CD4-positive, alpha-beta T cell treated with Interleukin-6 at 100 ng/mL for 8 hours (primary cell): ENCODE data around the gene SYT14.
"Not testable (repeated sequence)": the region's sequence is repeated elsewhere in the genome, so short reads cannot be mapped to it uniquely, and the experiment has no call there.

Experiments used
- DNase-seq: peaks from one replicate; pipeline ENCODE4 v3.0.0-alpha.2; 2020; ENCODE audit warnings: mixed read lengths, low spot score

Gene SYT14

DNA sequence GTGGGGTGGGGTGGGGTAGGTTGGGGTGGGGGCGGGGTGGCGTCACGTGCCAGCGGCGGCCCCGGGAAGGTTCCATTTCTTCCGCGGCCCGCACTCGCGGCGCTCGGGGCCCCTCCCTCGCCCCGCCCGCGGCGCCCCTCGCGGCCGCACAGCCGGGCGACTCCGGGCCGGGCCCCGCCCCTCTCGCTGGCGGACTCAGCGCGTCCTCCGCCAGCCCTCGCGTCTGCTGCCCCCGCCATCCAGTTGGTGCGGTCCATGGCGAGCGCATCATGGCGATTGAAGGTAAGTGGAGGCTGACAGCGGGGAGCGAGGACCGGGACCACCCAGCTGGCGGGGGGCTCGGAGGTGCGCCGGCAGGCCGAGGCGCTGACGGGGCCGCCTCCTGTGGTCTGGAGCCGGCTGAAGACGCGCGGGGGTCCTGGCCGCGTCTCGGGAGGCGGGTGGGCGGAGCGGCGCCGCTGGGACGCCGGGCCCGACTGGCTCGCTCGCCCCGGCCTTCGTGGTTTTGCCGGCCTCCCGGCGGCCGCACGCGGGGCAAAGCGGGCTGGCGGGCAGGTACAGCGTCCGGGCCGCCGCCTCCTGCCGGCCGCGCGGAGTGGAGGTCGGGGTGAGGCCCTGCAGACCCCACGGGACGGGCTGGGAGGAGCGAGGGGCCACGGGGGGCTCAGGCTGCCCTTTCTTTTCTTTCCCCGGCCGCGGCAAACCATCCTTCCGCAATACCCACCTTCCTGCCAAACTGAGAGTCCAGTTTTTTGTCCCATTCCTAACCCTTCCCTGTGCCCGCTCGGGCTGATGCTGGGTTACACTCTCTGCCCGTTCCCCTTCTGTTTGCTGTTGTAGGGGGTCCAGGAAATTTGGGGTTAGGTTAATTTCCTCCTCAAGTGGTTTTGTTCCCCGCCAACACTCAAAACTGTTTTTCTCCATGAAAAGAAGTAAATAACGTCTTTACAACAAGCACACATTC is at the start of gene SYT14:
Gene SYT14, plus strand, starts transcription at position 222 of the 964 bp plus-strand sequence. Its CDS starts 48 bp downstream, at position 270.
- DNase-seq, result no peak

GRCh38 chr1:209888291-209889076 is 49.5 kb upstream of the SYT14 start:
- DNase-seq, result not testable (repeated sequence)

DNA sequence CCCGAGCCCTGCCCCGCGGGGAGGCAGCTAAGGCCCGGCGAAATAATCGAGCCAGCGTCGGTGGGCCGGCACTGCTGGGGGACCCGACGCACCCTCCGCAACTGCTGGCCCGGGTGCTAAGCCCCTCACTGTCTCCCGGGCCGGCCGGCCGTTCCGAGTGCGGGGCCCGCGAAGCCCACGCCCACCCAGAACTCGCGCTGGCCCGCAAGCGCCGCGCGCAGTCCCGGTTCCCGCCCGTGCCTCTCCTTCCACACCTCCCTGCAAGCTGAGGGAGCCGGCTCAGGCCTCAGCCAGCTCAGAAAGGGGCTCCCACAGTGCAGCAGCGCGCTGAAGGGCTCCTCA is 49.0 kb upstream of the SYT14 start:
- DNase-seq, result no peak

- no peak for DNase-seq
Observed at GRCh38 chr1:209890641-209891330, 47.2 kb upstream of the SYT14 start.

DNA sequence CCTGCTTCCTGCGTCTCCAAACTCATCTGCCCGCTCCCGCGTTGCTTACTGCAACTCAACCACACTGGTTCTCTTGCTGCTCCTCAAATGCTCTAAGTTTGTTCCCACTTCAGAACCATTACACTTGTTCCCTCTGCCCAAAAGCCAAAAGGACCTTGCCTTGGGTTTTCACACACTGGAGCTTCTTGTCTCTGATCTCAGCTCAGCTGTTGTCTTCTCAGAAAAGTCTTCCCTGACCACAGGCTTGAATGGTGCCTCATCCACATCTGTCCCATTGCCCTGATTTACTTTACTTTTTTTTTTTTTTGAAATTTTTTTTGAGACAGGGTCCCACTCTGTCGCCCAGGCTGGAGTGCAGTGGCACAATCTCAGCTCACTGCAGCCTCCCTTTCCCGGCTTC is 44.3 kb upstream of the SYT14 start:
- DNase-seq, result no peak

- no peak for DNase-seq
Observed at GRCh38 chr1:209895709-209896108, 42.3 kb upstream of the SYT14 start.

- no peak for DNase-seq
Observed at GRCh38 chr1:209896346-209896745, 41.7 kb upstream of the SYT14 start.

- DNase-seq, result not testable (repeated sequence)
Observed at GRCh38 chr1:209898271-209898670, 39.7 kb upstream of the SYT14 start.

- DNase-seq, result not testable (repeated sequence)
Observed at GRCh38 chr1:209898851-209899250, 39.2 kb upstream of the SYT14 start.

DNA sequence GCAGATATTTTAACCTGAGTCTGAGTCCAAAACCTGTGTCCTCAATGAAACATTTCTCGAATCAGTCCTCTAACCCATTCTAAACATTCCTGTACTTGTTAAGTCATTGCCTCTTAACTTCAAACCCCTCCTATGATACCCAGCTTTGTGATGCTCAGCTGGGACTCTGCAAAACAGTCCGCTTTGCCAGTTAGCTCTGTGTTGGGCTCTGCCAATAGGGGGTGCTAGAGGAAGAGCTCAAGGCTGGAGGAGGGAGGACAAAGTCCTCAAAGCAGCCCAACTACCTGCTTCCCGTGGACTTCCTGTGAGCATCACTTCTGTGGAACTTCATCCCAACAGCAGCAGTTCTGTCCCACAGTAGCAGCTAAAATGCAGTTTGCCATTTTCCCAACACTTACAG is 38.1 kb upstream of the SYT14 start:
- DNase-seq, result no peak

DNA sequence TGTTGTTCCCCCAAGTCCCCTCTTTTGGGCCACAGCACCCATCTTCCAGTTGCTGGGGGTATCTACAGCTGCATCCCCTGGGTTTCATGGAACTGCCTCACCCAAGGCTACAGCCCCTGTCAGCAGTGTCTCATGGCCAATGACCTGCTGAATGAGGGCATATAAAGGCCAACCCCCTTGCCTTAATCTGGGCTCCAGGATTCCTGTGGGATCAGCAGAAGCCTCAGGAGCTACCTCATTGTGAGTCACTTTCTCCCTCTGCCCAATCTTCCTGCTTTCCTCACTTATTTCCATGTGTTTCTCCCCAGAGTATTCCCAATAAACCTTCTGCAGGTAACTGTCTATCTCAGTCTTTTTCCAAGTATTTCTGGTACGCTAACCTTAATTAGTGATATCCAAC is 37.3 kb upstream of the SYT14 start:
- no peak for DNase-seq

GRCh38 chr1:209901211-209901610 is 36.8 kb upstream of the SYT14 start:
- DNase-seq, result no peak

GRCh38 chr1:209904774-209905173 is 33.2 kb upstream of the SYT14 start:
- DNase-seq, result not testable (repeated sequence)

DNA sequence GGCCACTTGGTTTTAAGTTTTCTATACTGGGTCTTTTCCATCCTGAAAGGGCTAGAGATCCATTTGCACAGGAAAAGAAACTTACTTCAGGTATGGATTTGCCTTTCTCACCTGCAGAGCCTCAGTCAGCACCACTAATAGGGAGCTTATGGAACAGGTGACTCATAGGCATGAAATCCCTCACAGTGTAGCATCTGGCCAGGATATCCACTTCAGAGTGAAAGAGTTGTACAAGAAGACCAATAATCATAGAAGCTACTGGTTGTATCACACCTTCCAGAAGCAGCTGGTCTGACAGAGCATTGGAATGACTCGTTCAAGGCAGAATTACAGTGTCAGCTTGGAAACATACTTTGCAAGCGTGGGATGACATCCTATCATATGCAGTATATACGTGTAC is 26.3 kb upstream of the SYT14 start:
- no peak for DNase-seq

GRCh38 chr1:209912306-209912705 is 25.7 kb upstream of the SYT14 start:
- no peak for DNase-seq

- not testable (repeated sequence) for DNase-seq
Observed at GRCh38 chr1:209919637-209920036, 18.4 kb upstream of the SYT14 start.

DNA sequence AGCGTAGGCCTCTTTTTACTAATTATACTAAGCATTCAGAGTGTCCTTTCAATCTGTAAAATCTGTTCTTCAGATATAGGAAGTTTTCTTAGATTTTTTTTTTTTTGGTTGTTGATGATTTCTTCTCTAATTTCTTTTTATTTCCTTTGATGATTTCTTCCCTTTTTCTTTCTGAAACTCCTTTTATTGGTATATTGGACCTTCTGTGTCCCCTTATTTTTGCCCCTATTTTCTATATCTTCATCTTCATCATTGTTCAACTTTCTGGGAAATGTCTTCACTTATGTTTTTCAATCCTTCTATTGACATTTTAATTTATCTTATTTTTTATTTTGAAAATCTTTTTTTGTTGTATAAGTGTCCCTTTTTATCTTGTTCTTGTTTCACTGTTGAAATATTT is 17.2 kb upstream of the SYT14 start:
- no peak for DNase-seq

DNA sequence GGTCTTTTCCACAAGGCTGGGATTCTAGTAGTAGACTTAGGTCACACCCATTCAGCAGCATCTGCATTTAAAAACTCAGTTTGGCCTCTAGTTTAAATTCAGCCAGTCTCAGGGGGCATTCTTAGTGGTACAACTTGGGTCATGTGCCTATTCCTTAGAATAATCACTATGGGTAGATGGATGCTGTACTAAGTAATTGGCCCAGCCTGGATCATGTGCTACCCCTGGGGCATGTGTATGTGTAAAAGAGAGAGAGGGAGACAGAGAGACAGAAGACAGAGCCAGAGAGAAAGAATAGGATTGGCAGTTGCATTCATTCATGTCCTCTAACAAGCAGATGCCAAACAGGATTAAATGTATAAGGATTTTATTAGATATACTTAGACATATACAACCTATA is 13.6 kb upstream of the SYT14 start:
- DNase-seq, result no peak

GRCh38 chr1:209926045-209926444 is 12.0 kb upstream of the SYT14 start:
- no peak for DNase-seq

GRCh38 chr1:209927466-209927865 is 10.6 kb upstream of the SYT14 start:
- DNase-seq, result no peak

- no peak for DNase-seq
Observed at GRCh38 chr1:209929751-209930150, 8.3 kb upstream of the SYT14 start.

GRCh38 chr1:209931141-209931540 is 6.9 kb upstream of the SYT14 start:
- DNase-seq, result no peak
